Vagina (tissue), 2 donors: ENCODE results near the gene GDPD1.

Source experiments
- CTCF ChIP-seq, 3 experiments: fragments of 450-650 bp in 2 of 3; fragments of 200-600 bp in 1 of 3; sonication (generic) in 1 of 3; IDR thresholded peaks; one replicate each; pipeline ENCODE4 v1.5.1; 2017 to 2019; ENCODE audit warnings: antibody characterized with exemption in 3 of 3, mild to moderate bottlenecking in 2 of 3, moderate library complexity in 2 of 3
- POLR2A ChIP-seq, 2 donors: fragments of 450-650 bp; IDR thresholded peaks; one replicate each; pipeline ENCODE4 v1.6.1; 2017; ENCODE audit warnings: antibody characterized with exemption in 2 of 2, mild to moderate bottlenecking in 2 of 2, moderate library complexity in 2 of 2
- POLR2AphosphoS5 ChIP-seq, 2 donors: sonication (generic); formaldehyde crosslinking; IDR thresholded peaks; one replicate each; pipeline ENCODE4 v1.9.0; 2017; ENCODE audit warnings: antibody characterized with exemption in 2 of 2, mild to moderate bottlenecking in 2 of 2, low read depth in 1 of 2; ENCODE audit not compliant: insufficient read depth in 1 of 2

GRCh38 chr17:59181481-59181880 lies 38.8 kb upstream of the GDPD1 start:
- no peak for TF ChIP-seq CTCF (IDR thresholded peaks at IDR 0.05)
- no peak for TF ChIP-seq POLR2A (IDR thresholded peaks at IDR 0.05)
- TF ChIP-seq POLR2AphosphoS5 (IDR thresholded peaks at IDR 0.05; ENCODE audit: insufficient read depth in 1 of 2, low read depth in 1 of 2): no peak
